Esophagus muscularis mucosa (tissue), 4 donors: ENCODE measurements around the gene FOXP2. TPM values are rescaled to one million over a fixed set of nuclear protein-coding genes. Genes with fewer than 3 reads are reported as not detected.

Source experiments
- DNase-seq: peaks from one replicate; pipeline ENCODE4 v3.0.0-alpha.2; 2017; ENCODE audit errors: extremely low spot score
- H3K27ac ChIP-seq, 4 donors: fragments of 200-600 bp; sonication (generic); replicated peaks in 1 of 4; 1 replicate in 3 of 4; 2 replicates in 1 of 4; pipeline ENCODE4 v1.5.1; 2016 to 2019; ENCODE audit warnings: mild to moderate bottlenecking in 1 of 4
- H3K27me3 ChIP-seq, 4 donors: fragments of 200-600 bp; sonication (generic); one replicate each; pipeline versions ENCODE4 v1.5.1 to v1.6.0; 2016 to 2019
- H3K36me3 ChIP-seq, 4 donors: fragments of 200-600 bp; sonication (generic); one replicate each; pipeline ENCODE4 v1.5.1; 2016 to 2019
- H3K4me1 ChIP-seq, 4 donors: fragments of 200-600 bp; sonication (generic); one replicate each; pipeline ENCODE4 v1.5.1; 2016 to 2019
- H3K4me3 ChIP-seq, 4 donors: fragments of 200-600 bp; sonication (generic); 1 replicate in 2 of 4; 2 replicates in 2 of 4; pipeline ENCODE4 v1.5.1; 2016 to 2019; ENCODE audit warnings: mild to moderate bottlenecking in 4 of 4, moderate library complexity in 1 of 4
- H3K9me3 ChIP-seq, 4 donors: fragments of 200-600 bp; sonication (generic); 1 replicate in 3 of 4; 2 replicates in 1 of 4; pipeline ENCODE4 v1.5.1; 2016 to 2019
- EP300 ChIP-seq: sonication (generic); formaldehyde crosslinking; IDR thresholded peaks from one replicate; pipeline ENCODE4 v1.6.1; 2017; ENCODE audit warnings: antibody characterized with exemption
- POLR2A ChIP-seq: fragments of 450-650 bp; IDR thresholded peaks from one replicate; pipeline ENCODE4 v1.6.1; 2017; ENCODE audit warnings: antibody characterized with exemption, moderate library complexity, mild to moderate bottlenecking, low read depth
- POLR2AphosphoS5 ChIP-seq, 2 donors: sonication (generic); formaldehyde crosslinking; IDR thresholded peaks; one replicate each; pipeline ENCODE4 v1.6.1; 2017; ENCODE audit warnings: antibody characterized with exemption in 2 of 2
- WGBS: methylation state at CpG from one replicate; pipeline ENCODE4 v1.1.5; 2018; 5-methylcytosine and 5-hydroxymethylcytosine counted together
- intact Hi-C: fragments of 100-400 bp; cut with DNase I; formaldehyde crosslinking; loops from one replicate; pipeline ENCODE4 v1.15.1; 2023
- total RNA-seq, 4 donors: library from RNA; depleted of rRNA; stranded (reverse); fragments of >200 nt; gene quantifications; one replicate each; pipeline versions ENCODE4 v1.1.0 to v1.2.1, GENCODE V29; 2016
- TF ChIP-seq, protein P1 (sequence below), 3 experiments: fragments of 200-600 bp in 2 of 3; fragments of 450-650 bp in 1 of 3; sonication (generic) in 2 of 3; IDR thresholded peaks; one replicate each; pipeline ENCODE4 v1.5.1; 2017 to 2019; ENCODE audit warnings: antibody characterized with exemption in 3 of 3, mild to moderate bottlenecking in 2 of 3, moderate library complexity in 1 of 3

Gene FOXP2
- total RNA-seq, 4 donors from 2014 or later = 37.1 to 54.2 (median 48.0) TPM

DNA sequence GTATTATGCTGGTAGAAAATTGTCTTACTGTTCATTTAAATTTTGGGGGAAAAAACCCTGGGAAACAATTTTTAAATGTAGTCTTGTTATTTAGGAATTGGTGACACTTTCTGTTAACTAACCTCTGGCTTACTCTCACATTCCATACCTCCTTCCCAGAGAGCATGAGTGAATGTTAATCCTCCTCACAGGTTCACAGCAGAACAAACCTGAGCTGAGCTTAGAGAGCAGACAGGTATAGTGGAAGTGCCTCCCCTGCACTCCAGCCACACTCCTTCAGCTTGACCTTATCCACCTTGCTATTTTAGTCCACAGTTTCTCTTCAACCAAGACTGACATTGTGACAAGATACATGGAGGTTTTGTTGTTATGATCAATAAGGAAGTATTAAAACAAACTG, 235.9 kb downstream of the FOXP2 start:
- Histone ChIP-seq H3K4me3 (no peak overlapping the region), H3K36me3 (no peaks in the 10 kb centered on the region), H3K27me3 (no peaks in the 10 kb centered on the region), H3K4me1 (peaks cover 0 to 45% (median 14%) of the 10 kb centered on the region in 4 donors), H3K27ac (no peak overlapping the region), H3K9me3 (no peaks in the 10 kb centered on the region)
- no peak for DNase-seq
- TF ChIP-seq POLR2A (no peak), POLR2AphosphoS5 (IDR thresholded peaks at IDR 0.05) (no peak), EP300 (no peak)
- TF ChIP-seq, protein P1, sequence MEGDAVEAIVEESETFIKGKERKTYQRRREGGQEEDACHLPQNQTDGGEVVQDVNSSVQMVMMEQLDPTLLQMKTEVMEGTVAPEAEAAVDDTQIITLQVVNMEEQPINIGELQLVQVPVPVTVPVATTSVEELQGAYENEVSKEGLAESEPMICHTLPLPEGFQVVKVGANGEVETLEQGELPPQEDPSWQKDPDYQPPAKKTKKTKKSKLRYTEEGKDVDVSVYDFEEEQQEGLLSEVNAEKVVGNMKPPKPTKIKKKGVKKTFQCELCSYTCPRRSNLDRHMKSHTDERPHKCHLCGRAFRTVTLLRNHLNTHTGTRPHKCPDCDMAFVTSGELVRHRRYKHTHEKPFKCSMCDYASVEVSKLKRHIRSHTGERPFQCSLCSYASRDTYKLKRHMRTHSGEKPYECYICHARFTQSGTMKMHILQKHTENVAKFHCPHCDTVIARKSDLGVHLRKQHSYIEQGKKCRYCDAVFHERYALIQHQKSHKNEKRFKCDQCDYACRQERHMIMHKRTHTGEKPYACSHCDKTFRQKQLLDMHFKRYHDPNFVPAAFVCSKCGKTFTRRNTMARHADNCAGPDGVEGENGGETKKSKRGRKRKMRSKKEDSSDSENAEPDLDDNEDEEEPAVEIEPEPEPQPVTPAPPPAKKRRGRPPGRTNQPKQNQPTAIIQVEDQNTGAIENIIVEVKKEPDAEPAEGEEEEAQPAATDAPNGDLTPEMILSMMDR (IDR thresholded peaks at IDR 0.05) = no peak
- intact Hi-C loops = no loop called here

DNA sequence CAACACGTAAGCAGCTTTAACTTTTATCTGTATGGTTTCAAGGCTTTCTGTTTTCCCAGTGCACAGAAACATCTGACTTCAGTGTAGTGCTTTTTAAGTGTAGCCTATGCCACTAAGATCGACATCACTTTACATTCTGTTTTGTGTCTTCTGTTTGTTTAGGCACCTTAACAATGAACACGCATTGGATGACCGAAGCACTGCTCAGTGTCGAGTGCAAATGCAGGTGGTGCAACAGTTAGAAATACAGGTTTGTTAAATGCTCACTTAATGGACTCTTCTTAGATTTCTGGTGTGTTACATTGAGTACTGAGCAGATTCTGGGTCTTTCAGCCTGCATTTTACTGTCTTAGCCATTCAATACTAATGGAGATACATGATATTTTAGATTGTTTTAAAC, 237.4 kb downstream of the FOXP2 start:
- Histone ChIP-seq H3K27ac (peak overlapping the region in 1 of 4 donors; percentile 18), H3K4me1 (peaks cover 0 to 60% (median 26%) of the 10 kb centered on the region in 4 donors), H3K4me3 (no peak overlapping the region), H3K27me3 (no peaks in the 10 kb centered on the region), H3K9me3 (no peaks in the 10 kb centered on the region), H3K36me3 (no peaks in the 10 kb centered on the region)
- WGBS = 72% methylated on average over 5 of the region's 5 CpGs
- TF ChIP-seq, protein P1 (IDR thresholded peaks at IDR 0.05) = no peak
- peak in 1 of 2 donors; percentile 10 for TF ChIP-seq POLR2AphosphoS5 (IDR thresholded peaks at IDR 0.05)
- DNase-seq = no peak
- intact Hi-C loops = no loop called here

DNA sequence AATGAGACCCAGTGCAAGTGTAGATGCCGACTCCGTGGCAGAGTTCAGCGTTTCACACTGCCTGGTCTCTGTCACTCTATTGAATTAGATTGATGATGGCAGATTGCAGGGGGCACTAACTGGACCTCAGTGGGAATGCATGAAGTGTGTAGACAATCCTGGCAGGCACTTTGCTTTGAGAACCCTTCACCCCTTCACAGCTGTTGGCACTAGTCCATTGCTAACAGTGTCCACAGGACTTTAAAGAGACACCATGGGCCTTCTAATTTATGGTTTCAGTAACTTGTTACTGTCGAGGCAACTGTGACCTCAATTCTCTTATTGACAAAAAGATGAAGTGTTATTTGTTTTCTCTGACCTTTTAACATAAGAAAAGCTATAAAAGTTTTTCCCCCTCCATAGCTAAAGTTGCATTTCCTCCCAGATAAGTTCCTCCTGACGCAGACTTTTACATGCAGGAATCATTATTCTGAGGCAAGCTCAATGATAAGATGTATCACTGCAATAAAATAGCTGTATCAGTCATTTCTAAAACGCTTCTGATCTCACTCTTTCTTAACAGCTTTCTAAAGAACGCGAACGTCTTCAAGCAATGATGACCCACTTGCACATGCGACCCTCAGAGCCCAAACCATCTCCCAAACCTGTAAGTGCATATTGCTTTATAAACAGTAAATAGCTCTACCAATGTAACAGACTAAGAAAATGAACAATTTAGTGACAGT, 238.9 kb downstream of the FOXP2 start:
- peak overlapping the region; percentile 32 to 62 (median 52) for H3K27ac ChIP-seq

DNA sequence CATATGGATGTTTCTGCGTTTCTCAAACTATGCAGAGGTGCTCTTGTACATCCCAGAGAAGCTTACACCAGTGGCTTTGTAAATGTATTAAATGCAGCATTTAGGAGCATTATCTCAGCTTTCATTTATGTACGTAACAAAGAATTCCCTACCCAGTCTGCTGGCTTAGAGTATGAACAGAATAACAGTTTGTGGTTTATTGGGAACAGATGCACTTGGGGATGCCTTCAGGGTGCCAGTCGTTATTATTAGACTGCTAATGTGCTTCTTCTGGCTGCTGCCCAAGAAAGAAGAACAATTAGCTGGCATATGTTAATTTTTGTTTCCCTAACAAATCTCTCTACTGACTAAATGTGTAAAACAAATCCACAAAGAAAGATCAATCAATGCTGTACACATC, 241.9 kb downstream of the FOXP2 start:
- intact Hi-C loops = no loop called here
- Histone ChIP-seq H3K4me1 (peaks cover 0 to 82% (median 66%) of the 10 kb centered on the region in 4 donors), H3K27me3 (no peaks in the 10 kb centered on the region), H3K9me3 (no peaks in the 10 kb centered on the region), H3K36me3 (no peaks in the 10 kb centered on the region), H3K27ac (peak overlapping the region in 3 of 4 donors; percentile 29 to 64 (median 44)), H3K4me3 (no peak overlapping the region)
- WGBS = 52% methylated on average over 3 of the region's 3 CpGs
- DNase-seq = no peak
- TF ChIP-seq POLR2AphosphoS5 (IDR thresholded peaks at IDR 0.05) (no peak), POLR2A (no peak), EP300 (no peak)
- TF ChIP-seq, protein P1 (IDR thresholded peaks at IDR 0.05) = no peak

More for the DNA sequence above, 238.9 kb downstream of the FOXP2 start:
- no peak for TF ChIP-seq POLR2A
- TF ChIP-seq POLR2AphosphoS5 (IDR thresholded peaks at IDR 0.05) = no peak
- no peak for TF ChIP-seq EP300
- TF ChIP-seq, protein P1 (IDR thresholded peaks at IDR 0.05) = no peak
- Histone ChIP-seq H3K4me1 (peaks cover 0 to 62% (median 41%) of the 10 kb centered on the region in 4 donors), H3K27me3 (no peaks in the 10 kb centered on the region), H3K9me3 (no peaks in the 10 kb centered on the region), H3K36me3 (no peaks in the 10 kb centered on the region), H3K4me3 (peak overlapping the region; percentile 12 to 39 (median 24))
- intact Hi-C loops = no loop called here
- 49% methylated on average over 10 of the region's 10 CpGs for WGBS
- no peak for DNase-seq
